B cell (primary cell): ENCODE data around the gene COL2A1. TPM values are rescaled to one million over a fixed set of nuclear protein-coding genes. Genes with fewer than 3 reads are reported as not detected.

Experiments used
- ATAC-seq: fragments of 200-7000 bp; cut with Tn5 transposase; one replicate; pipeline ENCODE4 v1.10.0; 2021; ENCODE audit warnings: low read depth, mild to moderate bottlenecking, moderate number of reproducible peaks, moderate library complexity
- CTCF ChIA-PET: fragments of 350-600 bp; sonication (Branson Sonifier 250); formaldehyde crosslinking; loops from one replicate; lab custom pipeline; 2021; ENCODE audit warnings: antibody characterized with exemption, inconsistent platforms; lab: Charles Lee
- POLR2A ChIA-PET: fragments of 350-600 bp; sonication (Branson Sonifier 250); formaldehyde crosslinking; loops from one replicate; lab custom pipeline; 2021; ENCODE audit warnings: antibody characterized with exemption; lab: Charles Lee
- DNase-seq: peaks from one replicate; pipeline ENCODE4 v3.0.0; 2013
- H2AFZ ChIP-seq: 2 replicates; pipeline ENCODE4 v1.6.1; 2012; ENCODE audit warnings: mild to moderate bottlenecking, low read depth, low read length; ENCODE audit not compliant: insufficient read depth, poor library complexity, severe bottlenecking
- H3K27ac ChIP-seq, 2 donors: 1 replicate in 1 of 2; 2 replicates in 1 of 2; pipeline ENCODE4 v1.5.1; 2012 to 2013; ENCODE audit warnings: low read length in 2 of 2, mild to moderate bottlenecking in 2 of 2, moderate library complexity in 1 of 2
- H3K27me3 ChIP-seq, 4 experiments: fragments of 200-600 bp in 1 of 4; sonication (generic) in 1 of 4; replicated peaks in 1 of 4; 1 replicate in 2 of 4; 2 replicates in 2 of 4; pipeline versions ENCODE4 v1.6.1 to v1.7.0; 2013 to 2016; ENCODE audit warnings: low read length in 3 of 4, mild to moderate bottlenecking in 2 of 4, mixed read lengths in 1 of 4, moderate library complexity in 1 of 4; ENCODE audit not compliant: insufficient read depth in 4 of 4, control insufficient read depth in 3 of 4; ENCODE audit errors: control extremely low read depth in 1 of 4
- H3K36me3 ChIP-seq, 2 experiments: replicated peaks in 1 of 2; 1 replicate in 1 of 2; 2 replicates in 1 of 2; pipeline versions ENCODE4 v1.6.1 to v1.7.1; 2013; ENCODE audit warnings: low read length in 1 of 2; ENCODE audit not compliant: insufficient read depth in 2 of 2, control insufficient read depth in 1 of 2; ENCODE audit errors: control extremely low read depth in 1 of 2, extremely low read depth in 1 of 2
- H3K4me1 ChIP-seq, 2 donors: fragments of 200-600 bp in 1 of 2; sonication (generic) in 1 of 2; 1 replicate in 1 of 2; 2 replicates in 1 of 2; pipeline versions ENCODE4 v1.5.1 to v1.6.1; 2013 to 2017; ENCODE audit warnings: low read length in 2 of 2; ENCODE audit not compliant: control insufficient read depth in 2 of 2, insufficient read depth in 2 of 2
- H3K4me2 ChIP-seq: replicated peaks from 2 replicates; pipeline ENCODE3; 2012; ENCODE audit warnings: mild to moderate bottlenecking, low read depth, low read length; ENCODE audit not compliant: poor library complexity, severe bottlenecking
- H3K4me3 ChIP-seq, 5 experiments: fragments of 200-600 bp in 1 of 5; sonication (generic) in 1 of 5; 1 replicate in 3 of 5; 2 replicates in 2 of 5; pipeline versions ENCODE4 v1.5.1 to v1.7.0; 2011 to 2016; ENCODE audit warnings: low read length in 4 of 5, mild to moderate bottlenecking in 4 of 5, low read depth in 2 of 5, control low read depth in 1 of 5, moderate library complexity in 1 of 5; ENCODE audit not compliant: insufficient read depth in 1 of 5; ENCODE audit errors: control extremely low read depth in 1 of 5, extremely low read depth in 1 of 5
- H3K79me2 ChIP-seq: fragments of 200-600 bp; sonication (generic); one replicate; pipeline ENCODE4 v1.6.0; 2016; ENCODE audit warnings: low read length; ENCODE audit not compliant: control insufficient read depth, insufficient read depth
- H3K9ac ChIP-seq: fragments of 200-600 bp; sonication (generic); 2 replicates; pipeline ENCODE4 v1.6.1; 2017; ENCODE audit warnings: mild to moderate bottlenecking, low read length, moderate library complexity
- H3K9me3 ChIP-seq, 3 donors: one replicate each; pipeline versions ENCODE4 v1.6.1 to v1.7.1; 2013; ENCODE audit warnings: low read length in 2 of 3; ENCODE audit not compliant: control insufficient read depth in 2 of 3, insufficient read depth in 1 of 3; ENCODE audit errors: control extremely low read depth in 1 of 3
- H4K20me1 ChIP-seq: 2 replicates; pipeline ENCODE4 v1.6.0; 2012; ENCODE audit warnings: mild to moderate bottlenecking, low read length; ENCODE audit not compliant: insufficient read depth, control insufficient read depth, poor library complexity, severe bottlenecking
- H3K27ac Mint-ChIP-seq: one replicate; pipeline ENCODE4 v1.8.0; 2021; ENCODE audit warnings: mixed read lengths
- H3K27me3 Mint-ChIP-seq: one replicate; pipeline ENCODE4 v1.8.0; 2021; ENCODE audit warnings: mixed read lengths
- H3K4me1 Mint-ChIP-seq: one replicate; pipeline ENCODE4 v1.8.0; 2021; ENCODE audit warnings: mixed read lengths
- H3K4me3 Mint-ChIP-seq: one replicate; pipeline ENCODE4 v1.8.0; 2021; ENCODE audit warnings: mixed read lengths
- H3K9me3 Mint-ChIP-seq: one replicate; pipeline ENCODE4 v1.8.0; 2022; ENCODE audit warnings: mixed read lengths; ENCODE audit not compliant: insufficient read depth
- EZH2 ChIP-seq: IDR thresholded peaks from 2 replicates; pipeline ENCODE4 v1.6.1; 2012; ENCODE audit warnings: borderline replicate concordance, low read depth, mild to moderate bottlenecking, moderate library complexity, low read length; ENCODE audit not compliant: insufficient read depth, poor library complexity, severe bottlenecking
- WGBS: methylation state at CpG from one replicate; pipeline ENCODE4 v1.1.5; 2013; ENCODE audit warnings: missing lambda C conversion rate; ENCODE audit not compliant: insufficient coverage; 5-methylcytosine and 5-hydroxymethylcytosine counted together
- intact Hi-C: fragments of 100-400 bp; cut with micrococcal nuclease; formaldehyde crosslinking; loops from one replicate; pipeline ENCODE4 v1.10.0; 2022
- polyA plus RNA-seq: library from polyadenylated mRNA; depleted of rRNA; stranded (reverse); fragments of >200 nt; gene quantifications from 2 replicates; pipeline ENCODE4 v1.2.3, GENCODE V29; 2012
- total RNA-seq, 2 donors: library from RNA; stranded (reverse); fragments of 120-200 nt in 1 of 2; gene quantifications; 1 replicate in 1 of 2; 2 replicates in 1 of 2; pipeline versions ENCODE4 v1.2.3 to v1.2.4, GENCODE V29; 2013 to 2022
- TF ChIP-seq, protein P1 (sequence below): fragments of 200-600 bp; IDR thresholded peaks from one replicate; pipeline ENCODE4 v1.8.0; 2022; ENCODE audit warnings: antibody characterized with exemption, mild to moderate bottlenecking

COL2A1 gene
- total and polyA plus RNA-seq, 2 donors (not counting 1 experiment from before 2014, with no cell fraction given), result not detected

DNA sequence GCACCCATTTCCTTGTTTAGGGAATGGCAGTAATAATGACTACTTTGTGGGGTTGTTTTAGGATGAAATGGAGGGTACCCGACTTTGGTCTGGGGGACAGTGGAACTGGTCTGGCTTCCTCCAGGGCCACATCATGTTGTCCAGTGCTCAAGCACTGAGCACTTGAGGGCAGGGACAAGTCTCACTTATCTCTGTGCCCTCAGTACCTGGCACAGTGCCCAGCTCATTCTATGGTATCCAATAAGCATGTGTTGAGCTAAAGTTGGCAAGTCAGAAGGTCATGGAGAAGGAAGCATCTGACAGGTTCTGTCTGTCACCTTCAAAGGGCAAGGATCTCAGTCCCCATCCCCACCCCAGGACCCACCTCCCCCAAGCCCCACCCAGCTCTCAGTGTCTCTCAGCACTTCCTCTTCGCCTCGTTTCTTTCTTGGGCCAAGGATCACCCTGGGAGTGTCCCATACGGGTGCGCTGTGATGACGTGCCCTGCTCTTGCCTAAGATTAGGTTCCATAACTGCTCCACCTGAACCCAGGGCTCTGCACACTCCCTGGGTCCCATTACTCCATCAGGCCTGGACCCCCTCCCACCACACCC lies 65.2 kb downstream of the COL2A1 start:
- Histone ChIP-seq H3K9me3 (peaks cover 0 to 9% (median 0%) of the 10 kb centered on the region in 3 donors), H3K4me3 (no peak overlapping the region), H3K27ac (no peak overlapping the region), H3K4me2 (no peak overlapping the region), H3K79me2 (no peaks in the 10 kb centered on the region), H2AFZ (no peak overlapping the region), H3K36me3 (no peaks in the 10 kb centered on the region), H4K20me1 (no peaks in the 10 kb centered on the region), H3K4me1 (peaks cover 0 to 4% of the 10 kb centered on the region in 2 donors), H3K9ac (no peak overlapping the region), H3K27me3 (peaks cover 0 to 8% (median 2%) of the 10 kb centered on the region in 4 experiments)
- ATAC-seq (no peak), DNase-seq (no peak)
- intact Hi-C loops, result no loop called here
- ChIA-PET POLR2A (no interaction called here), CTCF (no interaction called here)
- Mint-ChIP-seq H3K27ac (no peak overlapping the region), H3K9me3 (no peaks in the 10 kb centered on the region), H3K4me1 (peaks cover 2% of the 10 kb centered on the region), H3K4me3 (no peak overlapping the region), H3K27me3 (peaks cover 41% of the 10 kb centered on the region)
- 85% methylated on average over 6 of the region's 6 CpGs for WGBS
- TF ChIP-seq, protein P1, sequence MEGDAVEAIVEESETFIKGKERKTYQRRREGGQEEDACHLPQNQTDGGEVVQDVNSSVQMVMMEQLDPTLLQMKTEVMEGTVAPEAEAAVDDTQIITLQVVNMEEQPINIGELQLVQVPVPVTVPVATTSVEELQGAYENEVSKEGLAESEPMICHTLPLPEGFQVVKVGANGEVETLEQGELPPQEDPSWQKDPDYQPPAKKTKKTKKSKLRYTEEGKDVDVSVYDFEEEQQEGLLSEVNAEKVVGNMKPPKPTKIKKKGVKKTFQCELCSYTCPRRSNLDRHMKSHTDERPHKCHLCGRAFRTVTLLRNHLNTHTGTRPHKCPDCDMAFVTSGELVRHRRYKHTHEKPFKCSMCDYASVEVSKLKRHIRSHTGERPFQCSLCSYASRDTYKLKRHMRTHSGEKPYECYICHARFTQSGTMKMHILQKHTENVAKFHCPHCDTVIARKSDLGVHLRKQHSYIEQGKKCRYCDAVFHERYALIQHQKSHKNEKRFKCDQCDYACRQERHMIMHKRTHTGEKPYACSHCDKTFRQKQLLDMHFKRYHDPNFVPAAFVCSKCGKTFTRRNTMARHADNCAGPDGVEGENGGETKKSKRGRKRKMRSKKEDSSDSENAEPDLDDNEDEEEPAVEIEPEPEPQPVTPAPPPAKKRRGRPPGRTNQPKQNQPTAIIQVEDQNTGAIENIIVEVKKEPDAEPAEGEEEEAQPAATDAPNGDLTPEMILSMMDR, result no peak
- no peak for TF ChIP-seq EZH2

DNA sequence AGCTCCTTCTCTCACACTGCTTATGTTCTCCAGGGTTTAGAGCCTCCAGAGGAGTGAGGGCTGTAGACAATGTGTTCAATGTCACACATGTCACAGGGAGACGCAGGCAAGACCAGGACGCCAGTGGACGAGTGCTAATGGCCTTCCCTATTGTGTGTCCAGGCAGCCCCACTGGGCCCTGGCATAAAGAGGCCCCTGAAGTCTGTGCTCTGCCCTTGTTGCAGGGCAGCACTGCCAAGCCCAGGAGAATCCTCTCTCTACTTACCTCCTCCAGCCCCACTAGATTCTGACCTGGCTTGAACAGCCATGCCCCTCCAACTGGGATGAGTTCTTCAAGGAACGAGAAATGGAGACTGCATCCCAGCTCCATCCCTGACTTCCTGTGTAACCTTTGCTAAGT lies 65.7 kb downstream of the COL2A1 start:
- no peak for TF ChIP-seq EZH2
- TF ChIP-seq, protein P1, result no peak
- Histone ChIP-seq H3K36me3 (no peaks in the 10 kb centered on the region), H3K9me3 (peaks cover 0 to 7% (median 0%) of the 10 kb centered on the region in 3 donors), H3K9ac (no peak overlapping the region), H2AFZ (no peak overlapping the region), H4K20me1 (no peaks in the 10 kb centered on the region), H3K27me3 (peaks cover 0 to 8% (median 2%) of the 10 kb centered on the region in 4 experiments), H3K4me2 (no peak overlapping the region), H3K4me3 (no peak overlapping the region), H3K27ac (no peak overlapping the region), H3K4me1 (peaks cover 0 to 4% of the 10 kb centered on the region in 2 donors), H3K79me2 (no peaks in the 10 kb centered on the region)
- intact Hi-C loops, result no loop called here
- ChIA-PET POLR2A (no interaction called here), CTCF (no interaction called here)
- H3K27me3 Mint-ChIP-seq, result peaks cover 43% of the 10 kb centered on the region
- H3K4me3 Mint-ChIP-seq, result no peak overlapping the region
- H3K27ac Mint-ChIP-seq, result no peak overlapping the region
- H3K9me3 Mint-ChIP-seq, result no peaks in the 10 kb centered on the region
- peaks cover 2% of the 10 kb centered on the region for H3K4me1 Mint-ChIP-seq
- WGBS, result 95% methylated on average over 3 of the region's 4 CpGs
- ATAC-seq, result no peak
- no peak for DNase-seq
